Panc1 (cell line): ENCODE results near the gene MYLK.

Experiments
- CTCF ChIP-seq: fragments of 450-650 bp; IDR thresholded peaks from 2 replicates; pipeline ENCODE4 v1.5.1; 2017; ENCODE audit warnings: mild to moderate bottlenecking
- POLR2AphosphoS5 ChIP-seq: IDR thresholded peaks from 2 replicates; pipeline ENCODE4 v1.6.1; 2012; ENCODE audit warnings: mild to moderate bottlenecking, low read depth, low read length, moderate library complexity
- SIN3A ChIP-seq: IDR thresholded peaks from 2 replicates; pipeline ENCODE4 v1.6.1; 2012; ENCODE audit warnings: low read depth, mild to moderate bottlenecking, low read length, moderate library complexity, borderline replicate concordance; ENCODE audit not compliant: insufficient read depth
- TF ChIP-seq, protein P1 (sequence below), 2 experiments: IDR thresholded peaks; 2 replicates each; pipeline ENCODE4 v1.6.1; 2011 to 2012; ENCODE audit warnings: low read depth in 2 of 2, control low read depth in 1 of 2, low read length in 1 of 2, mild to moderate bottlenecking in 1 of 2, moderate library complexity in 1 of 2; ENCODE audit not compliant: insufficient read depth in 1 of 2

DNA sequence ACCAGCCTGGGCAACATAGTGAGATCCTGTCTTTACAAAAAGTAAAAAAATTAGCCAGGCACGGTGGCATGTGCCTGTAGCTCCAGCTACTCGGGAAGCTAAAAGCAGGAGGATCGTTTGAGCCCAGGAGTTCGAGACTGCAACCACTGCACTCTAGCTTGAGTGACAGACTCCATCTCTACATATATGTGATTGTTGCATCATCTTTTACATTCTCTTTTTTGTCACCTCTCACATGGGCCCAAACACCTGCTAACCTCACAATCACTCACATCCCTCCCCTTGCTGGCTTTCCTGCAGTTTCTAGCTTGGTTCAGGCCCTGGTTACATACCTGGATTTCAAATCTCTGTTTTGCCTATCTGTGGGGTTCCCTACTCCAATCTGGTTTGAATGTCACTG lies 19.4 kb downstream of the MYLK start:
- TF ChIP-seq CTCF (no peak), POLR2AphosphoS5 (no peak), SIN3A (no peak)
- TF ChIP-seq, protein P1, sequence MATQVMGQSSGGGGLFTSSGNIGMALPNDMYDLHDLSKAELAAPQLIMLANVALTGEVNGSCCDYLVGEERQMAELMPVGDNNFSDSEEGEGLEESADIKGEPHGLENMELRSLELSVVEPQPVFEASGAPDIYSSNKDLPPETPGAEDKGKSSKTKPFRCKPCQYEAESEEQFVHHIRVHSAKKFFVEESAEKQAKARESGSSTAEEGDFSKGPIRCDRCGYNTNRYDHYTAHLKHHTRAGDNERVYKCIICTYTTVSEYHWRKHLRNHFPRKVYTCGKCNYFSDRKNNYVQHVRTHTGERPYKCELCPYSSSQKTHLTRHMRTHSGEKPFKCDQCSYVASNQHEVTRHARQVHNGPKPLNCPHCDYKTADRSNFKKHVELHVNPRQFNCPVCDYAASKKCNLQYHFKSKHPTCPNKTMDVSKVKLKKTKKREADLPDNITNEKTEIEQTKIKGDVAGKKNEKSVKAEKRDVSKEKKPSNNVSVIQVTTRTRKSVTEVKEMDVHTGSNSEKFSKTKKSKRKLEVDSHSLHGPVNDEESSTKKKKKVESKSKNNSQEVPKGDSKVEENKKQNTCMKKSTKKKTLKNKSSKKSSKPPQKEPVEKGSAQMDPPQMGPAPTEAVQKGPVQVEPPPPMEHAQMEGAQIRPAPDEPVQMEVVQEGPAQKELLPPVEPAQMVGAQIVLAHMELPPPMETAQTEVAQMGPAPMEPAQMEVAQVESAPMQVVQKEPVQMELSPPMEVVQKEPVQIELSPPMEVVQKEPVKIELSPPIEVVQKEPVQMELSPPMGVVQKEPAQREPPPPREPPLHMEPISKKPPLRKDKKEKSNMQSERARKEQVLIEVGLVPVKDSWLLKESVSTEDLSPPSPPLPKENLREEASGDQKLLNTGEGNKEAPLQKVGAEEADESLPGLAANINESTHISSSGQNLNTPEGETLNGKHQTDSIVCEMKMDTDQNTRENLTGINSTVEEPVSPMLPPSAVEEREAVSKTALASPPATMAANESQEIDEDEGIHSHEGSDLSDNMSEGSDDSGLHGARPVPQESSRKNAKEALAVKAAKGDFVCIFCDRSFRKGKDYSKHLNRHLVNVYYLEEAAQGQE (IDR thresholded peaks at IDR 0.05; ENCODE audit: insufficient read depth in 1 of 2, low read depth in 2 of 2, low read length in 1 of 2), result no peak
